OCI-LY7 (cell line): ENCODE results near the gene TUBB3.

Experiments used
- EZH2phosphoT487 ChIP-seq: fragments of 200-600 bp; sonication (generic); IDR thresholded peaks from 2 replicates; pipeline ENCODE4 v1.6.1; 2018; ENCODE audit warnings: low read depth, borderline replicate concordance, mild to moderate bottlenecking, mixed run types, antibody characterized with exemption, low read length, moderate library complexity, mixed read lengths
- TF ChIP-seq, protein P1 (sequence below): fragments of 200-600 bp; sonication (generic); conservative IDR thresholded peaks from 2 replicates; pipeline ENCODE4 v1.5.1; 2014; ENCODE audit warnings: mild to moderate bottlenecking, antibody characterized with exemption, low read length, moderate library complexity, mixed read lengths

DNA sequence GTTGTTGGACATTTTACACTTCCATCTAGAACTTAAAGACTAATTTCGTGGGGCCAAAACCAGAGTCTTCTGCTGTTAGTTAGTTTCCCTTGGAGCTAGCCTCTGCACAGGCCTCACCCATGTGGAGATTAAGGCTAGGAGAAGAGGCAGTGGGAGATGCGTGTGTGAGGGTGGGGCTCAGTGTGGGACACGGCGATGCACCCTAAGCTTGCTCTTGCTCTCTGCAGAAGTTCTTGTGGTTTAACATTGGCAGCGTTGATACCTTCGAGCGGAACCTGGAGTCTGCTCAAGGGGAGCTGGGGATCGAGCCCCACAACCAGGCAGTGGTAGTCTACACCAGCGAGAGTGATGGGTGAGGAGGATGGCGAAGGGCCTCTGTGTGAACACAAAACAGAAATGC, 62.1 kb downstream of the TUBB3 start:
- TF ChIP-seq, protein P1, sequence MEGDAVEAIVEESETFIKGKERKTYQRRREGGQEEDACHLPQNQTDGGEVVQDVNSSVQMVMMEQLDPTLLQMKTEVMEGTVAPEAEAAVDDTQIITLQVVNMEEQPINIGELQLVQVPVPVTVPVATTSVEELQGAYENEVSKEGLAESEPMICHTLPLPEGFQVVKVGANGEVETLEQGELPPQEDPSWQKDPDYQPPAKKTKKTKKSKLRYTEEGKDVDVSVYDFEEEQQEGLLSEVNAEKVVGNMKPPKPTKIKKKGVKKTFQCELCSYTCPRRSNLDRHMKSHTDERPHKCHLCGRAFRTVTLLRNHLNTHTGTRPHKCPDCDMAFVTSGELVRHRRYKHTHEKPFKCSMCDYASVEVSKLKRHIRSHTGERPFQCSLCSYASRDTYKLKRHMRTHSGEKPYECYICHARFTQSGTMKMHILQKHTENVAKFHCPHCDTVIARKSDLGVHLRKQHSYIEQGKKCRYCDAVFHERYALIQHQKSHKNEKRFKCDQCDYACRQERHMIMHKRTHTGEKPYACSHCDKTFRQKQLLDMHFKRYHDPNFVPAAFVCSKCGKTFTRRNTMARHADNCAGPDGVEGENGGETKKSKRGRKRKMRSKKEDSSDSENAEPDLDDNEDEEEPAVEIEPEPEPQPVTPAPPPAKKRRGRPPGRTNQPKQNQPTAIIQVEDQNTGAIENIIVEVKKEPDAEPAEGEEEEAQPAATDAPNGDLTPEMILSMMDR = no peak
- no peak for TF ChIP-seq EZH2phosphoT487
